ENCODE measurements around the gene EDAR. TPM values are rescaled to one million over a fixed set of nuclear protein-coding genes. Genes with fewer than 3 reads are reported as not detected.

EDAR gene
- total and polyA plus RNA-seq, 7 donors: under 0.01 to 0.87 TPM; not detected in 5

DNA sequence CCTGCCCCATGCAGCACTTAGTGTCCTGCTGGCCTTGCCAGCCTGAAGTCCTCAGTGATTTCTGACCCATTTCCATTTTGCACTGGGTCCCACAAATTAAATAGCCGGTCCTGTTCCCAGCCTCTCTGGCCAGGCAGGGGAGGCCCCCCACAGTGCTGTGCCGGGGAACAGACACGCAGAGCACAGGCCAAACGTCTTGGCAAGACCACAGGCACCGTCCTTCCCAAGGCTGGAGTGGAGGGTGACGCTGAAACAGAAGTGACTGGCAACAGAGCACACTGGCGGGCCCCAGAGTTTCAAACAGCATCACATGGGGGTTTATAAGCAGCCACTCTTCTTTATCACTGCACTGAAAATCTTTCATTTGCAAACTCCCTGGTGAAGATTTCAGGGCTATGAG is 52.2 kb downstream of the EDAR start:
- Histone ChIP-seq H3K4me1 (no peaks in the 10 kb centered on the region), H3K9me3 (no peaks in the 10 kb centered on the region), H3K27ac (no peak overlapping the region), H3K4me3 (no peak overlapping the region), H3K27me3 (no peaks in the 10 kb centered on the region), H3K36me3 (no peaks in the 10 kb centered on the region)
- WGBS, 2 donors: 85 to 92% methylated on average over 7 of the region's 7 CpGs
- TF ChIP-seq EP300 (IDR thresholded peaks at IDR 0.05): no peak
- no peak for TF ChIP-seq POLR2AphosphoS5 (IDR thresholded peaks at IDR 0.05)
- TF ChIP-seq POLR2A (IDR thresholded peaks at IDR 0.05): no peak
- no peak for TF ChIP-seq CTCF (IDR thresholded peaks at IDR 0.05)
- no peak for DNase-seq
- intact Hi-C loops (cut with DNase I): no loop called here

GRCh38 chr2:108936076-108936864 is 52.8 kb downstream of the EDAR start:
- intact Hi-C loops (cut with DNase I): no loop called here
- no peak for TF ChIP-seq POLR2A (IDR thresholded peaks at IDR 0.05)
- TF ChIP-seq CTCF (IDR thresholded peaks at IDR 0.05): no peak
- no peak for TF ChIP-seq POLR2AphosphoS5 (IDR thresholded peaks at IDR 0.05)
- TF ChIP-seq EP300 (IDR thresholded peaks at IDR 0.05): no peak
- Histone ChIP-seq H3K36me3 (no peaks in the 10 kb centered on the region), H3K27ac (no peak overlapping the region), H3K4me3 (no peak overlapping the region), H3K4me1 (no peaks in the 10 kb centered on the region), H3K27me3 (no peaks in the 10 kb centered on the region), H3K9me3 (no peaks in the 10 kb centered on the region)
- WGBS, 2 donors: 89 to 92% methylated on average over 17 of the region's 17 CpGs
- DNase-seq: no peak

- no peaks in the 10 kb centered on the region for H3K9me3 ChIP-seq
- whole genome bisulfite sequencing, 2 donors: 29 to 65% methylated on average over 5 of the region's 5 CpGs
- no peak for DNase-seq
- TF ChIP-seq POLR2AphosphoS5 (IDR thresholded peaks at IDR 0.05): no peak
- no peak for TF ChIP-seq EP300 (IDR thresholded peaks at IDR 0.05)
- no peak for TF ChIP-seq CTCF (IDR thresholded peaks at IDR 0.05)
- no peak for TF ChIP-seq POLR2A (IDR thresholded peaks at IDR 0.05)
- no peak overlapping the region for H3K4me3 ChIP-seq
- no peaks in the 10 kb centered on the region for H3K27me3 ChIP-seq
- no peak overlapping the region for H3K27ac ChIP-seq
- intact Hi-C loops (cut with DNase I): no loop called here
- no peaks in the 10 kb centered on the region for H3K4me1 ChIP-seq
- H3K36me3 ChIP-seq: no peaks in the 10 kb centered on the region
Measured at GRCh38 chr2:108935271-108935741, 53.7 kb downstream of the EDAR start.

DNA sequence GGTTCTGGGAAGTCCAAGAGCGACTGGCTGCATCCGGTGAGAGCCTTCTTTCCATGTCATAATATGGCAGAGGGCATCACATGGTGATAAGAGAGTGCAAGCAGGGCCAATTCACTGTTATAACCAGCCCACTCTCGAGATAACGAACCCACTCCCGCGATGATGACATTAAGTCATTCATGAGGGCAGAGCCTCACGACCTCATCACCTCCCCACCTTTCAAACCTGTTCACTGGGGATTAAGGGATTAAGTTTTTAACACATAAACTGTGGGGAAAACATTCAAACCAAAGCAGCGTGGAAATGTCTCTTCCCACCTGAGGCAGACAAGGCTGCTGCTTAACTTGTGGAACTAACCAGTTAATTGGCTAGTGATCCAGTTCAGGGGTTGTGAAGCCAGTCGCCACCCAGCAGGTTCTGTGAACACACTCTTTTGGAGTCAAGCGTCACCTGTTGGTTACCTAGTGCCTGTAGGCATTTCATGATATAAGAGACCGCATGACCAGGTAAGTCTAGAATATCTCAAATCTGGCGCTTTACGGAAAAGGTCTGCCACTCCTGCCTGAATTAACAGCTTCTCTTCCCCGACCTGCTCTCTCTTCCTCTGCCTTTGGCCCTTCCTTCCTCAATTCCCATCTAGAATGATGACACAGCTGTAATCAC is 54.3 kb downstream of the EDAR start:
- H3K27ac ChIP-seq: no peak overlapping the region

More for the DNA sequence above, 54.3 kb downstream of the EDAR start:
- no peaks in the 10 kb centered on the region for H3K27me3 ChIP-seq
- WGBS, 2 donors: 71 to 85% methylated on average over 14 of the region's 14 CpGs
- H3K36me3 ChIP-seq: no peaks in the 10 kb centered on the region
- TF ChIP-seq CTCF (IDR thresholded peaks at IDR 0.05) (no peak), POLR2AphosphoS5 (IDR thresholded peaks at IDR 0.05) (no peak), POLR2A (IDR thresholded peaks at IDR 0.05) (no peak), EP300 (IDR thresholded peaks at IDR 0.05) (no peak)
- no peaks in the 10 kb centered on the region for H3K9me3 ChIP-seq
- no peak overlapping the region for H3K4me3 ChIP-seq
- intact Hi-C loops (cut with DNase I): no loop called here
- no peak for DNase-seq
- no peaks in the 10 kb centered on the region for H3K4me1 ChIP-seq

Measured in sigmoid colon (tissue), 7 donors.